Mesendoderm (in vitro differentiated cells): Measurements from ENCODE around the gene ZBED1.
"Not testable (repeated sequence)": the region's sequence is repeated elsewhere in the genome, so short reads cannot be mapped to it uniquely, and the experiment has no call there.

Experiments
- DNase-seq: peaks from one replicate; pipeline ENCODE4 v3.0.0; 2013
- H2AK5ac ChIP-seq: 2 replicates; pipeline ENCODE4 v1.6.1; 2013; ENCODE audit warnings: low read length, inconsistent platforms
- H2BK120ac ChIP-seq: 2 replicates; pipeline ENCODE4 v1.6.1; 2013; ENCODE audit warnings: low read depth, mild to moderate bottlenecking, low read length, moderate library complexity, mixed read lengths
- H2BK15ac ChIP-seq: replicated peaks from 2 replicates; pipeline ENCODE4 v1.6.1; 2013; ENCODE audit warnings: low read depth, mild to moderate bottlenecking, moderate library complexity
- H2BK5ac ChIP-seq: 2 replicates; pipeline ENCODE4 v1.6.1; 2013; ENCODE audit warnings: low read length, inconsistent platforms
- H3K18ac ChIP-seq: 2 replicates; pipeline ENCODE4 v1.6.1; 2013; ENCODE audit warnings: mild to moderate bottlenecking, low read length, mixed read lengths
- H3K23ac ChIP-seq: one replicate; pipeline ENCODE4 v1.6.1; 2013; ENCODE audit warnings: low read length
- H3K27ac ChIP-seq: 2 replicates; pipeline ENCODE4 v1.5.1; 2013; ENCODE audit warnings: low read depth, mild to moderate bottlenecking, inconsistent platforms, low read length, moderate library complexity
- H3K27me3 ChIP-seq: 2 replicates; pipeline ENCODE4 v1.6.1; 2013; ENCODE audit warnings: low read length, control low read depth, mild to moderate bottlenecking, inconsistent platforms; ENCODE audit not compliant: insufficient read depth, poor library complexity
- H3K36me3 ChIP-seq: 2 replicates; pipeline ENCODE4 v1.6.1; 2013; ENCODE audit warnings: low read length, inconsistent platforms; ENCODE audit not compliant: control insufficient read depth, insufficient read depth
- H3K4ac ChIP-seq: one replicate; pipeline ENCODE4 v1.6.1; 2013; ENCODE audit warnings: low read depth, mild to moderate bottlenecking, low read length, moderate library complexity
- H3K4me1 ChIP-seq: 2 replicates; pipeline ENCODE4 v1.6.1; 2013; ENCODE audit warnings: low read depth, low read length, inconsistent platforms; ENCODE audit not compliant: control insufficient read depth
- H3K4me2 ChIP-seq: 2 replicates; pipeline ENCODE4 v1.6.1; 2013; ENCODE audit warnings: low read length
- H3K4me3 ChIP-seq: 2 replicates; pipeline ENCODE4 v1.5.1; 2013; ENCODE audit warnings: mild to moderate bottlenecking, low read length
- H3K56ac ChIP-seq: one replicate; pipeline ENCODE4 v1.6.1; 2013; ENCODE audit warnings: low read length
- H3K79me1 ChIP-seq: 2 replicates; pipeline ENCODE4 v1.6.1; 2013; ENCODE audit warnings: low read length, inconsistent platforms
- H3K79me2 ChIP-seq: 2 replicates; pipeline ENCODE4 v1.6.1; 2013; ENCODE audit warnings: mild to moderate bottlenecking, low read length; ENCODE audit not compliant: control insufficient read depth, insufficient read depth
- H3K9ac ChIP-seq: 2 replicates; pipeline ENCODE4 v1.6.1; 2013; ENCODE audit warnings: low read length, inconsistent platforms
- H4K5ac ChIP-seq: one replicate; pipeline ENCODE4 v1.6.1; 2013; ENCODE audit warnings: low read length
- H4K8ac ChIP-seq: one replicate; pipeline ENCODE4 v1.6.1; 2013; ENCODE audit warnings: low read depth, mild to moderate bottlenecking, control low read depth, low read length, moderate library complexity
- WGBS: extraction: QIAGEN DNeasy Blood & Tissue Kit; methylation state at CpG from one replicate; pipeline ENCODE4 v1.1.7; 2013; ENCODE audit warnings: low lambda C conversion rate, missing lambda C conversion rate; ENCODE audit not compliant: insufficient coverage; ENCODE audit errors: extremely low coverage; 5-methylcytosine and 5-hydroxymethylcytosine counted together

Gene ZBED1

GRCh38 chrX:2508648-2509335 lies 8.0 kb upstream of the ZBED1 start:
- no peak for DNase-seq
- H3K23ac ChIP-seq, result no peak overlapping the region
- no peak overlapping the region for H4K5ac ChIP-seq
- H3K56ac ChIP-seq, result no peak overlapping the region
- no peak overlapping the region for H2BK15ac ChIP-seq
- no peak overlapping the region for H3K4ac ChIP-seq
- H3K36me3 ChIP-seq, result no peaks in the 10 kb centered on the region
- no peaks in the 10 kb centered on the region for H3K79me2 ChIP-seq
- no peaks in the 10 kb centered on the region for H3K27me3 ChIP-seq
- no peaks in the 10 kb centered on the region for H3K4me1 ChIP-seq
- no peak overlapping the region for H3K27ac ChIP-seq
- no peak overlapping the region for H2AK5ac ChIP-seq
- H3K4me3 ChIP-seq, result no peak overlapping the region
- no peak overlapping the region for H3K18ac ChIP-seq
- H2BK120ac ChIP-seq, result no peak overlapping the region
- H3K4me2 ChIP-seq, result no peak overlapping the region
- WGBS, result no CpG with 5 or more reads among the region's 9 CpGs
- H3K9ac ChIP-seq, result no peak overlapping the region
- H4K8ac ChIP-seq, result no peak overlapping the region
- no peaks in the 10 kb centered on the region for H3K79me1 ChIP-seq
- H2BK5ac ChIP-seq, result no peak overlapping the region

GRCh38 chrX:2507904-2508627 lies 7.3 kb upstream of the ZBED1 start:
- no peak overlapping the region for H4K5ac ChIP-seq
- H3K4me1 ChIP-seq, result no peaks in the 10 kb centered on the region
- H3K27me3 ChIP-seq, result no peaks in the 10 kb centered on the region
- no peak overlapping the region for H3K27ac ChIP-seq
- no peak overlapping the region for H3K4me3 ChIP-seq
- H3K79me1 ChIP-seq, result no peaks in the 10 kb centered on the region
- no peak overlapping the region for H2BK120ac ChIP-seq
- no peak overlapping the region for H3K4ac ChIP-seq
- no peak overlapping the region for H2AK5ac ChIP-seq
- H3K4me2 ChIP-seq, result no peak overlapping the region
- no peak overlapping the region for H3K18ac ChIP-seq
- no peak overlapping the region for H3K23ac ChIP-seq
- H3K36me3 ChIP-seq, result no peaks in the 10 kb centered on the region
- no peaks in the 10 kb centered on the region for H3K79me2 ChIP-seq
- DNase-seq, result no peak
- H2BK5ac ChIP-seq, result no peak overlapping the region
- WGBS, result no CpG with 5 or more reads among the region's 8 CpGs
- no peak overlapping the region for H2BK15ac ChIP-seq
- H4K8ac ChIP-seq, result no peak overlapping the region
- no peak overlapping the region for H3K56ac ChIP-seq
- H3K9ac ChIP-seq, result no peak overlapping the region

- Histone ChIP-seq H3K4me2 (no peak overlapping the region), H3K4me1 (no peaks in the 10 kb centered on the region), H3K79me2 (no peaks in the 10 kb centered on the region), H2BK15ac (no peak overlapping the region), H3K23ac (no peak overlapping the region), H2BK5ac (no peak overlapping the region), H3K36me3 (no peaks in the 10 kb centered on the region), H3K4me3 (no peak overlapping the region), H4K8ac (no peak overlapping the region), H3K79me1 (no peaks in the 10 kb centered on the region), H3K27me3 (no peaks in the 10 kb centered on the region), H3K9ac (no peak overlapping the region), H3K56ac (no peak overlapping the region), H3K18ac (no peak overlapping the region), H2BK120ac (no peak overlapping the region), H3K4ac (no peak overlapping the region), H3K27ac (no peak overlapping the region), H2AK5ac (no peak overlapping the region), H4K5ac (no peak overlapping the region)
- no CpG with 5 or more reads among the region's 3 CpGs for WGBS
- no peak for DNase-seq
These were observed 6.4 kb upstream of the ZBED1 start for GRCh38 chrX:2507196-2507595.

- H3K79me2 ChIP-seq, H4K5ac ChIP-seq, H2BK120ac ChIP-seq, H3K27ac ChIP-seq, H3K4me3 ChIP-seq, H3K36me3 ChIP-seq, H3K56ac ChIP-seq, H2AK5ac ChIP-seq, DNase-seq, H3K9ac ChIP-seq, H3K4me1 ChIP-seq, H3K23ac ChIP-seq, H2BK5ac ChIP-seq, H3K4me2 ChIP-seq, H3K27me3 ChIP-seq, H2BK15ac ChIP-seq, H3K18ac ChIP-seq, H4K8ac ChIP-seq, H3K79me1 ChIP-seq, H3K4ac ChIP-seq: not testable (repeated sequence)
- no CpG with 5 or more reads among the region's 8 CpGs for WGBS
These were observed 4.6 kb upstream of the ZBED1 start for GRCh38 chrX:2505341-2505740.

GRCh38 chrX:2504706-2505332 lies 4.0 kb upstream of the ZBED1 start:
- Histone ChIP-seq H2BK120ac (no peak overlapping the region), H3K79me1 (peaks cover 2% of the 10 kb centered on the region), H3K4me2 (no peak overlapping the region), H3K4ac (no peak overlapping the region), H3K27ac (no peak overlapping the region), H2BK15ac (no peak overlapping the region), H3K18ac (no peak overlapping the region), H4K5ac (no peak overlapping the region), H3K79me2 (peaks cover 4% of the 10 kb centered on the region), H2BK5ac (no peak overlapping the region), H4K8ac (no peak overlapping the region), H2AK5ac (no peak overlapping the region), H3K4me1 (no peaks in the 10 kb centered on the region), H3K56ac (no peak overlapping the region), H3K4me3 (no peak overlapping the region), H3K36me3 (no peaks in the 10 kb centered on the region), H3K23ac (no peak overlapping the region), H3K27me3 (no peaks in the 10 kb centered on the region), H3K9ac (no peak overlapping the region)
- DNase-seq, result no peak
- no CpG with 5 or more reads among the region's 7 CpGs for WGBS
